HepG2 (cell line): ENCODE data around the gene HOTAIR. TPM values are rescaled to one million over a fixed set of nuclear protein-coding genes. Genes with fewer than 3 reads are reported as not detected.
A peak's percentile ranks its signal among the peaks of the same experiment; 100 is the strongest.

Experiments
- ATAC-seq: fragments of 200-7000 bp; cut with Tn5 transposase; 3 replicates; pipeline ENCODE4 v1.9.1; 2020; ENCODE audit warnings: mild to moderate bottlenecking, moderate library complexity
- BruUV-seq: library from RNA; stranded (reverse); fragments of 400-500 nt; replicated peaks from 2 replicates; lab custom pipeline; 2021; lab: Mats Ljungman, UMichigan
- CTCF ChIA-PET: fragments of 300-600 bp; formaldehyde crosslinking; extraction: SDS; loops from one replicate; lab custom pipeline; 2021; ENCODE audit warnings: low total read pairs, inconsistent platforms, low intra/inter-chr PET ratio; lab: Yijun Ruan, JAX
- POLR2A ChIA-PET: fragments of 350-600 bp; sonication (Branson Sonifier 250); formaldehyde crosslinking; loops from one replicate; lab custom pipeline; 2020; ENCODE audit warnings: antibody characterized with exemption, inconsistent platforms; lab: Yijun Ruan, JAX
- DNase-seq: peaks from one replicate; pipeline ENCODE4 v3.0.0-alpha.2; 2015; ENCODE audit warnings: low spot score
- FAIRE-seq: peaks from 3 replicates; lab custom pipeline; 2011; peaks lifted over from hg19 to GRCh38; lab: Jason Lieb, UNC
- H2AFZ ChIP-seq: one replicate; pipeline ENCODE4 v1.6.1; 2011; ENCODE audit warnings: low read length, inconsistent platforms
- H3K27ac ChIP-seq: fragments of 300-600 bp; 3 replicates; pipeline ENCODE4 v1.8.0; 2011; ENCODE audit warnings: mixed run types, mild to moderate bottlenecking, mixed read lengths, low read length, inconsistent platforms; ENCODE audit not compliant: insufficient read depth; ENCODE audit errors: extremely low read length
- H3K27me3 ChIP-seq, 2 experiments: fragments of 200-600 bp in 1 of 2; 2 replicates in 1 of 2; 3 replicates in 1 of 2; pipeline versions ENCODE4 v1.6.0 to v1.8.0; 2011; ENCODE audit warnings: low read length in 2 of 2, mild to moderate bottlenecking in 2 of 2, moderate library complexity in 2 of 2, inconsistent platforms in 1 of 2; ENCODE audit not compliant: insufficient read depth in 2 of 2, control insufficient read depth in 1 of 2
- H3K36me3 ChIP-seq, 2 experiments: fragments of 200-600 bp in 1 of 2; replicated peaks in 1 of 2; 2 replicates in 1 of 2; 3 replicates in 1 of 2; pipeline versions ENCODE4 v1.5.1 to v1.8.0; 2011; ENCODE audit warnings: low read length in 2 of 2, inconsistent platforms in 1 of 2; ENCODE audit not compliant: insufficient read depth in 2 of 2, control insufficient read depth in 1 of 2
- H3K4me1 ChIP-seq: 2 replicates; pipeline ENCODE4 v1.5.1; 2012; ENCODE audit warnings: low read length, inconsistent platforms; ENCODE audit not compliant: insufficient read depth
- H3K4me2 ChIP-seq: 2 replicates; pipeline ENCODE4 v1.6.0; 2011; ENCODE audit warnings: low read depth, low read length, inconsistent platforms
- H3K4me3 ChIP-seq, 3 experiments: fragments of 200-600 bp in 1 of 3; sonication (generic), shearing (Covaris generic) in 1 of 3; replicated peaks in 1 of 3; 2 replicates each; pipeline ENCODE4 v1.5.1; 2011 to 2016; ENCODE audit warnings: low read length in 3 of 3, inconsistent platforms in 2 of 3, low read depth in 2 of 3, mild to moderate bottlenecking in 2 of 3, control low read depth in 1 of 3, mixed read lengths in 1 of 3; ENCODE audit not compliant: insufficient read depth in 1 of 3
- H3K79me2 ChIP-seq: one replicate; pipeline ENCODE4 v1.6.1; 2011; ENCODE audit warnings: low read length, inconsistent platforms; ENCODE audit not compliant: insufficient read depth
- H3K9ac ChIP-seq: 2 replicates; pipeline ENCODE4 v1.6.0; 2011; ENCODE audit warnings: mild to moderate bottlenecking, low read depth, low read length, inconsistent platforms; ENCODE audit not compliant: insufficient read depth
- H3K9me3 ChIP-seq: 2 replicates; pipeline ENCODE4 v1.5.1; 2012; ENCODE audit warnings: mild to moderate bottlenecking, low read length
- H4K20me1 ChIP-seq: 2 replicates; pipeline ENCODE4 v1.6.0; 2011; ENCODE audit warnings: inconsistent platforms, mild to moderate bottlenecking, low read length, moderate library complexity; ENCODE audit not compliant: insufficient read depth
- HDAC6 ChIP-seq: fragments of 200-600 bp; sonication (generic); IDR thresholded peaks from 2 replicates; pipeline ENCODE4 v1.7.0; 2017; ENCODE audit warnings: mild to moderate bottlenecking, antibody characterized with exemption, low read length, low read depth
- HNRNPK ChIP-seq: fragments of 200-400 bp; formaldehyde crosslinking; IDR thresholded peaks from 2 replicates; pipeline ENCODE4 v1.6.1; 2018; ENCODE audit warnings: low read length, low read depth, moderate library complexity, mild to moderate bottlenecking; ENCODE audit not compliant: poor library complexity, severe bottlenecking
- ZFP36L2 ChIP-seq: sonication (generic); formaldehyde crosslinking; IDR thresholded peaks from 2 replicates; pipeline ENCODE4 v1.4.0; 2020; ENCODE audit warnings: missing genetic modification reagents
- WGBS: methylation state at CpG from one replicate; pipeline ENCODE4 v1.1.6; 2017; ENCODE audit warnings: low lambda C conversion rate; 5-methylcytosine and 5-hydroxymethylcytosine counted together
- in situ Hi-C: cut with HindIII; loops from 2 replicates; pipeline ENCODE4 v1.10.0; 2017; ENCODE audit warnings: low pct_unique_long_range_greater_than_20kb; ENCODE audit not compliant: extremely low pct_ligation_motif_present
- intact Hi-C: fragments of 100-400 bp; cut with micrococcal nuclease; formaldehyde crosslinking; loops from one replicate; pipeline ENCODE4 v1.10.0; 2022; ENCODE audit not compliant: unreplicated experiment
- polyA plus RNA-seq, 8 experiments: library from polyadenylated mRNA; depleted of rRNA in 3 of 8; stranded (reverse) in 7 of 8; unstranded in 1 of 8; fragments of >200 nt; fragmentation: Illumina TruSeq in 4 of 8; extraction: Trizol in 4 of 8; gene quantifications; 2 replicates each; pipeline versions ENCODE4 v1.2.1 to v1.2.3, GENCODE V29; 2011 to 2016; ENCODE audit warnings: low read depth in 4 of 8, missing spikeins in 1 of 8, mixed read lengths in 1 of 8; ENCODE audit not compliant: insufficient read depth in 1 of 8
- total RNA-seq, 5 experiments: library from RNA; depleted of rRNA; stranded (reverse); fragments of >200 nt; fragmentation: Illumina TruSeq; extraction: Trizol; gene quantifications; 2 replicates each; pipeline ENCODE4 v1.2.3, GENCODE V29; 2016; ENCODE audit warnings: low read depth in 1 of 5
- TF ChIP-seq, protein P1 (sequence below): IDR thresholded peaks from 2 replicates; pipeline ENCODE4 v1.6.1; 2016; ENCODE audit warnings: missing genetic modification reagents, missing compliant biosample characterization

Gene HOTAIR
- total and polyA plus RNA-seq, 2 of the 13 experiments (the other 11 are each of a cell fraction or from before 2014, with no cell fraction given), result not detected

DNA sequence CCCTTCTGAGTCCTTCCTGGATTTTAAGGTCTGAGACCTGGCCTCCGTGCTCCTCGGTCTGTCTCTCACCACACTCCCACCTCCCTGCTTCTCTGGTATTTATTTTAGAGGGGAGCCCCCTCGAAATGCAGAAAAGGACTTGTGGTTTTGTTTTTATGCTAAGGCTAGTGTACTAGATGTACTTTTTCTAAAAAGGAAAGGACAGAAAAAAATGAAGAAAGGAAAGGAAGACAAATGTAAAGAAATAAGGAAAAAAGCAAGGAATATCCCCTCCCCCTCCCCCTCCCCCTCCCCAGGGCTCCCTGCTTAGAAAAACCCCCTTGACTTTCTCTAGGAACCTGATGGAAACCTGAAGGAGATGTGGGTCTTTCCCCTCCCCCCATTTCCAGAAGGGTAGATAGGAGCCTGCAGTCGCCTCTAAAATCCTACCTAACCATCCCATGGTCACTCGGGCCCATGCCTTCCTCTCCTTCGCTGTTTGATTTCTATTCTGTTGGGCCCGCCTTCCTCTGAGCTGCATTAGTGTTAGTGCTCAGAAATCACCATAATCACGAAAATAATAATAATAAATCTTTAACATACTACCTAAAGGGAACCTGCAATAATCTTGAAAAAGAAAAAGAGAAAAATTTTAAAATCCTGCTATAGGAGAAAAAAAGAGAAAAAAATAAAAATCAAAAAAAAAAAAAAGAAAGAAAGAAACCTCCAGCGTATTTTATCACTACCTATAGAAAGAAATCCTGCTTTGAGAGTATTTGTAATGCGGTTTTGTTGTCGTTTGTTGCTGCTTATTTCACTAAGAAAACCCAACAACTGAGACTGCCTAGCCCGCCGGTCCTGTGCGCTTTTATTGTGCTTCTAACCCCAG, 37.1 kb upstream of the HOTAIR start:
- no peak for ATAC-seq
- TF ChIP-seq, protein P1, sequence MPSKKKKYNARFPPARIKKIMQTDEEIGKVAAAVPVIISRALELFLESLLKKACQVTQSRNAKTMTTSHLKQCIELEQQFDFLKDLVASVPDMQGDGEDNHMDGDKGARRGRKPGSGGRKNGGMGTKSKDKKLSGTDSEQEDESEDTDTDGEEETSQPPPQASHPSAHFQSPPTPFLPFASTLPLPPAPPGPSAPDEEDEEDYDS (CRISPR knock-in tag), result no peak
- TF ChIP-seq HNRNPK, result peak; percentile 41
- Histone ChIP-seq H2AFZ (no peak overlapping the region), H4K20me1 (no peaks in the 10 kb centered on the region), H3K36me3 (no peaks in the 10 kb centered on the region), H3K4me3 (no peak overlapping the region), H3K79me2 (no peaks in the 10 kb centered on the region), H3K9ac (no peak overlapping the region), H3K4me1 (peaks cover 16% of the 10 kb centered on the region), H3K4me2 (no peak overlapping the region; the same call in 1 of the 2 replicates), H3K9me3 (no peaks in the 10 kb centered on the region), H3K27me3 (peaks cover 21 to 84% of the 10 kb centered on the region in 2 experiments), H3K27ac (no peak overlapping the region)
- DNase-seq, result no peak
- WGBS, result 17% methylated on average over 14 of the region's 14 CpGs
- FAIRE-seq, result no peak
- BruUV-seq, result no TSS peak
- POLR2A ChIA-PET, result no interaction called here
- intact Hi-C loops (no loop called here), in situ Hi-C loops (loop anchor here (10.0 kb wide), 1 partner anchor 353 kb away; the partner anchor contains the start of gene GPR84)
- CTCF ChIA-PET, result no interaction called here

DNA sequence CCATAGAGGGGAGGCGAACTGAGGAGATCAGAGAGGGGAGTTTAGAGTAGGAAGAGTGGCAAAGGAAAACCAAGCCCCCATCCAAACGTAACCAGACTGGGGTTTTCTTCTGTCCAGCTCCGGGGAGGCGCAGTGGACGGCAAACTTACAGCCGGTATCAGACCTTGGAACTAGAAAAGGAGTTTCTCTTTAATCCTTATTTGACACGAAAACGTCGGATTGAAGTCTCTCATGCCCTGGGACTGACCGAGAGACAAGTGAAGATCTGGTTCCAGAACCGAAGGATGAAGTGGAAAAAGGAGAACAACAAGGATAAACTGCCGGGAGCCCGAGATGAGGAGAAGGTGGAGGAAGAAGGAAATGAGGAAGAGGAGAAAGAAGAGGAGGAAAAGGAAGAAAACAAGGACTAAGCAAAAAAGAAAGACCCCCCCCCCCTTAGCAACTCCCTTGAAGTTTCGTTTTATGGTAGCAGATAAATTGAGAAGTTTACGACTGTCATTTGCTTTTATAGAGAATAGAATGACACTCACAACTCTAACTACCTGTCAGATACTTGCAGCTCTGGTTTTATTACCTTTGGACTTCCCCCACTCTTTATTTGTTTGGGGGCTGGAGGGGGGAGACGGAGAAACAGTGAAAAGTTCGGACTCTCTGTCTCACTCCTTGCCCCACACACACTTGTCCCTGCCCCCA, 36.4 kb upstream of the HOTAIR start:
- Histone ChIP-seq H3K4me2 (no peak overlapping the region; the same call in 1 of the 2 replicates), H3K4me1 (peaks cover 24% of the 10 kb centered on the region), H3K27ac (no peak overlapping the region), H4K20me1 (no peaks in the 10 kb centered on the region), H3K9me3 (no peaks in the 10 kb centered on the region), H2AFZ (no peak overlapping the region), H3K4me3 (no peak overlapping the region), H3K79me2 (no peaks in the 10 kb centered on the region), H3K9ac (no peak overlapping the region), H3K36me3 (no peaks in the 10 kb centered on the region), H3K27me3 (peaks cover 23 to 89% of the 10 kb centered on the region in 2 experiments)
- intact Hi-C loops (no loop called here), in situ Hi-C loops (loop anchor here (10.0 kb wide), 1 partner anchor 354 kb away; the partner anchor contains the start of gene GPR84)
- POLR2A ChIA-PET, result no interaction called here
- WGBS, result 6% methylated on average over 17 of the region's 17 CpGs
- FAIRE-seq, result no peak
- ATAC-seq, result no peak
- TF ChIP-seq HDAC6 (no peak), ZFP36L2 (CRISPR knock-in tag) (no peak)
- CTCF ChIA-PET, result interaction anchor here (1.3 kb wide), 1 partner anchor 190 kb away, joined by 4 read pairs; no protein-coding TSS in a partner anchor
- no peak for DNase-seq
- BruUV-seq, result no TSS peak
